HEK293 (cell line): ENCODE measurements around the gene TEX19.

Source experiments
- CTCF ChIA-PET: fragments of 350-600 bp; formaldehyde crosslinking; extraction: SDS; loops from one replicate; lab custom pipeline; 2021; ENCODE audit warnings: antibody characterized with exemption; lab: Yijun Ruan, JAX
- POLR2A ChIA-PET: fragments of 300-600 bp; formaldehyde crosslinking; extraction: SDS; loops from one replicate; lab custom pipeline; 2020; ENCODE audit warnings: antibody characterized with exemption, inconsistent platforms; lab: Yijun Ruan, JAX
- H3K27ac ChIP-seq: fragments of 200-500 bp; sonication (Bioruptor generic); 2 replicates; pipeline ENCODE4 v1.5.1; 2014; ENCODE audit warnings: low read depth, low read length, control low read depth, inconsistent platforms; ENCODE audit errors: extremely low read depth
- H3K36me3 ChIP-seq, 2 experiments: fragments of 200-500 bp in 1 of 2; sonication (Bioruptor generic) in 1 of 2; 1 replicate in 1 of 2; 2 replicates in 1 of 2; pipeline ENCODE4 v1.5.1; 2014 to 2017; ENCODE audit warnings: inconsistent platforms in 2 of 2, low read length in 2 of 2; ENCODE audit not compliant: control insufficient read depth in 2 of 2, insufficient read depth in 1 of 2
- H3K4me1 ChIP-seq: fragments of 200-500 bp; sonication (Bioruptor generic); 2 replicates; pipeline ENCODE4 v1.5.1; 2014; ENCODE audit warnings: mild to moderate bottlenecking, low read length, inconsistent platforms; ENCODE audit not compliant: control insufficient read depth, insufficient read depth
- H3K4me3 ChIP-seq: 2 replicates; pipeline ENCODE4 v1.5.1; 2011; ENCODE audit warnings: low read depth, mild to moderate bottlenecking, control low read depth, low read length, moderate library complexity
- H3K9me3 ChIP-seq: fragments of 200-500 bp; sonication (Bioruptor generic); 2 replicates; pipeline ENCODE4 v1.5.1; 2014; ENCODE audit warnings: low read depth, low read length, inconsistent platforms; ENCODE audit not compliant: control insufficient read depth, insufficient read depth
- ATF2 ChIP-seq: fragments of 450-650 bp; formaldehyde crosslinking; IDR thresholded peaks from 2 replicates; pipeline ENCODE4 v1.5.1; 2016; ENCODE audit warnings: missing biosample characterization, missing genetic modification characterization, low read depth
- EGR2 ChIP-seq: fragments of 450-650 bp; formaldehyde crosslinking; IDR thresholded peaks from 2 replicates; pipeline ENCODE4 v1.5.1; 2016; ENCODE audit warnings: low read depth, missing biosample characterization, missing genetic modification characterization
- GLIS2 ChIP-seq: fragments of 450-650 bp; formaldehyde crosslinking; IDR thresholded peaks from 2 replicates; pipeline ENCODE4 v1.5.1; 2016; ENCODE audit warnings: missing biosample characterization, missing genetic modification characterization
- HIC1 ChIP-seq: fragments of 450-650 bp; formaldehyde crosslinking; IDR thresholded peaks from 2 replicates; pipeline ENCODE4 v1.5.1; 2016; ENCODE audit warnings: missing biosample characterization, missing genetic modification characterization
- MZF1 ChIP-seq: fragments of 450-650 bp; formaldehyde crosslinking; IDR thresholded peaks from 2 replicates; pipeline ENCODE4 v1.5.1; 2017; ENCODE audit warnings: missing biosample characterization, missing genetic modification characterization, borderline replicate concordance
- SETDB1 ChIP-seq: IDR thresholded peaks from one replicate; pipeline ENCODE4 v1.6.1; 2017; ENCODE audit warnings: mild to moderate bottlenecking, low read length, moderate library complexity, mixed read lengths; ENCODE audit not compliant: insufficient read length
- ZBTB20 ChIP-seq: fragments of 450-650 bp; formaldehyde crosslinking; IDR thresholded peaks from 2 replicates; pipeline ENCODE4 v1.5.1; 2016; ENCODE audit warnings: missing biosample characterization, missing genetic modification characterization
- ZNF292 ChIP-seq: fragments of 450-650 bp; formaldehyde crosslinking; IDR thresholded peaks from 2 replicates; pipeline ENCODE4 v1.5.1; 2016; ENCODE audit warnings: low read depth, missing biosample characterization, missing genetic modification characterization, borderline replicate concordance
- ZNF404 ChIP-seq: fragments of 450-650 bp; formaldehyde crosslinking; IDR thresholded peaks from 2 replicates; pipeline ENCODE4 v1.5.1; 2017; ENCODE audit warnings: missing biosample characterization, missing genetic modification characterization
- ZNF501 ChIP-seq: fragments of 450-650 bp; formaldehyde crosslinking; IDR thresholded peaks from 2 replicates; pipeline ENCODE4 v1.5.1; 2016; ENCODE audit warnings: missing biosample characterization, missing genetic modification characterization
- ZNF529 ChIP-seq: fragments of 450-650 bp; formaldehyde crosslinking; IDR thresholded peaks from 2 replicates; pipeline ENCODE4 v1.5.1; 2017; ENCODE audit warnings: missing genetic modification characterization, missing biosample characterization; ENCODE audit not compliant: insufficient replicate concordance
- ZNF610 ChIP-seq: fragments of 450-650 bp; formaldehyde crosslinking; IDR thresholded peaks from 2 replicates; pipeline ENCODE4 v1.5.1; 2016; ENCODE audit warnings: missing biosample characterization, missing genetic modification characterization, borderline replicate concordance
- ZNF621 ChIP-seq: fragments of 450-650 bp; formaldehyde crosslinking; IDR thresholded peaks from 2 replicates; pipeline ENCODE4 v1.5.1; 2017; ENCODE audit warnings: missing biosample characterization, missing genetic modification characterization
- ZNF624 ChIP-seq: fragments of 450-650 bp; formaldehyde crosslinking; IDR thresholded peaks from 2 replicates; pipeline ENCODE4 v1.5.1; 2017; ENCODE audit warnings: missing biosample characterization, missing genetic modification characterization
- ZSCAN4 ChIP-seq: fragments of 450-650 bp; formaldehyde crosslinking; IDR thresholded peaks from 2 replicates; pipeline ENCODE4 v1.5.1; 2017; ENCODE audit warnings: missing biosample characterization, missing genetic modification characterization
- TF ChIP-seq, protein P1 (sequence below): fragments of 450-650 bp; formaldehyde crosslinking; IDR thresholded peaks from 2 replicates; pipeline ENCODE4 v1.5.1; 2016; ENCODE audit warnings: missing biosample characterization, missing genetic modification characterization, borderline replicate concordance

TEX19 gene

DNA sequence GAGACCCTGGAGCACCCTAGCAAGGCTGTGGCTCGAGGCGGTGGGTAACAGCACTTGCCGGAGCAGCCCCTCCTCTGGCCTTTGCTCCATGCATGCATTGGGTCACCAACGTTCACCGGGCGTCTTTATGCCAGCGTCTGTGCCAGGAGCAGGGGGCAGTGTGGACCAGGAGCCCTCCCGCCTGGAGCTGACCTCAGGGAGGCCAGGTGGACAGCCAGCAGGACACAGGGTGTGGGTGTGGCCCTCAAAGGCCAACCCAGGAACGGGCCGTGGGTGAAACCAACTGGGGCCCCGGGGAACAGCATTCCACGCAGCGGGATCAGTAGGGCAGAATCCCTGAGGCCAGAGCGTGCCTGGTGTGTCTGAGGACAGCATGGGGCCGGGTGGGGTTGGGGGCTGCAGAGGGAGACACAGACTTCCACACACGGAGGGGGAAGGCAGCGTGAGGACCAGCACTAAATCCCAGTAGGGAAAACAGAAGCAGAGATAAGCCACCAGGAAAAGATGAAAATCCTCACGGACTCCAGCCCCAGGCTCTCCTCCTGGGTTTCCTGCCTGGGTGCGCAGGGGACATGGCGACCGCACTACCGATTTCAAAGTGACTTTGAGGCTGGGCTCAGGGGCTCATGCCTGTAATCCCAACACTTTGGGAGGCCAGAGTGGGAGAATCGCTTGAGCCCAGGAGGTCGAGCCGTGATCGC lies 38.8 kb upstream of the TEX19 start:
- TF ChIP-seq ZNF621 (no peak), ZNF624 (tag by site-specific recombination) (no peak), ZBTB20 (peak; percentile 93), MZF1 (tag by site-specific recombination) (no peak), EGR2 (tag by site-specific recombination) (no peak), HIC1 (tag by site-specific recombination) (0 out of 2 replicates have a peak, but pooled peaks have one; percentile 27), ZNF529 (no peak), ZNF501 (tag by site-specific recombination) (no peak), SETDB1 (no peak), GLIS2 (tag by site-specific recombination) (no peak), ATF2 (tag by site-specific recombination) (no peak), ZNF292 (tag by site-specific recombination) (no peak), ZNF610 (tag by site-specific recombination) (no peak), ZSCAN4 (tag by site-specific recombination) (no peak), ZNF404 (tag by site-specific recombination) (no peak)
- TF ChIP-seq, protein P1, sequence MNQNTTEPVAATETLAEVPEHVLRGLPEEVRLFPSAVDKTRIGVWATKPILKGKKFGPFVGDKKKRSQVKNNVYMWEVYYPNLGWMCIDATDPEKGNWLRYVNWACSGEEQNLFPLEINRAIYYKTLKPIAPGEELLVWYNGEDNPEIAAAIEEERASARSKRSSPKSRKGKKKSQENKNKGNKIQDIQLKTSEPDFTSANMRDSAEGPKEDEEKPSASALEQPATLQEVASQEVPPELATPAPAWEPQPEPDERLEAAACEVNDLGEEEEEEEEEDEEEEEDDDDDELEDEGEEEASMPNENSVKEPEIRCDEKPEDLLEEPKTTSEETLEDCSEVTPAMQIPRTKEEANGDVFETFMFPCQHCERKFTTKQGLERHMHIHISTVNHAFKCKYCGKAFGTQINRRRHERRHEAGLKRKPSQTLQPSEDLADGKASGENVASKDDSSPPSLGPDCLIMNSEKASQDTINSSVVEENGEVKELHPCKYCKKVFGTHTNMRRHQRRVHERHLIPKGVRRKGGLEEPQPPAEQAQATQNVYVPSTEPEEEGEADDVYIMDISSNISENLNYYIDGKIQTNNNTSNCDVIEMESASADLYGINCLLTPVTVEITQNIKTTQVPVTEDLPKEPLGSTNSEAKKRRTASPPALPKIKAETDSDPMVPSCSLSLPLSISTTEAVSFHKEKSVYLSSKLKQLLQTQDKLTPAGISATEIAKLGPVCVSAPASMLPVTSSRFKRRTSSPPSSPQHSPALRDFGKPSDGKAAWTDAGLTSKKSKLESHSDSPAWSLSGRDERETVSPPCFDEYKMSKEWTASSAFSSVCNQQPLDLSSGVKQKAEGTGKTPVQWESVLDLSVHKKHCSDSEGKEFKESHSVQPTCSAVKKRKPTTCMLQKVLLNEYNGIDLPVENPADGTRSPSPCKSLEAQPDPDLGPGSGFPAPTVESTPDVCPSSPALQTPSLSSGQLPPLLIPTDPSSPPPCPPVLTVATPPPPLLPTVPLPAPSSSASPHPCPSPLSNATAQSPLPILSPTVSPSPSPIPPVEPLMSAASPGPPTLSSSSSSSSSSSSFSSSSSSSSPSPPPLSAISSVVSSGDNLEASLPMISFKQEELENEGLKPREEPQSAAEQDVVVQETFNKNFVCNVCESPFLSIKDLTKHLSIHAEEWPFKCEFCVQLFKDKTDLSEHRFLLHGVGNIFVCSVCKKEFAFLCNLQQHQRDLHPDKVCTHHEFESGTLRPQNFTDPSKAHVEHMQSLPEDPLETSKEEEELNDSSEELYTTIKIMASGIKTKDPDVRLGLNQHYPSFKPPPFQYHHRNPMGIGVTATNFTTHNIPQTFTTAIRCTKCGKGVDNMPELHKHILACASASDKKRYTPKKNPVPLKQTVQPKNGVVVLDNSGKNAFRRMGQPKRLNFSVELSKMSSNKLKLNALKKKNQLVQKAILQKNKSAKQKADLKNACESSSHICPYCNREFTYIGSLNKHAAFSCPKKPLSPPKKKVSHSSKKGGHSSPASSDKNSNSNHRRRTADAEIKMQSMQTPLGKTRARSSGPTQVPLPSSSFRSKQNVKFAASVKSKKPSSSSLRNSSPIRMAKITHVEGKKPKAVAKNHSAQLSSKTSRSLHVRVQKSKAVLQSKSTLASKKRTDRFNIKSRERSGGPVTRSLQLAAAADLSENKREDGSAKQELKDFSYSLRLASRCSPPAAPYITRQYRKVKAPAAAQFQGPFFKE (tag by site-specific recombination), result no peak
- TF ChIP-seq, all 188 proteins: peak for 2
- CTCF ChIA-PET, result interaction anchor here (0.6 to 2.8 kb wide), 14 partner anchors 11 to 117 kb away, joined by 3 to 27 read pairs (median 5); no protein-coding TSS in a partner anchor
- no peaks in the 10 kb centered on the region for H3K9me3 ChIP-seq
- POLR2A ChIA-PET, result no interaction called here
- no peaks in the 10 kb centered on the region; the same call in 1 of the 2 replicates for H3K4me1 ChIP-seq
- no peak overlapping the region for H3K4me3 ChIP-seq
- H3K36me3 ChIP-seq, result no peaks in the 10 kb centered on the region
- H3K27ac ChIP-seq, result no peak overlapping the region
